IMR-90 (cell line): ENCODE measurements around the gene PRSS22. TPM values are rescaled to one million over a fixed set of nuclear protein-coding genes. Genes with fewer than 3 reads are reported as not detected.

Experiments
- ATAC-seq: fragments of 200-7000 bp; cut with Tn5 transposase; 2 replicates; pipeline ENCODE4 v1.9.1; 2020; ENCODE audit warnings: low read depth, mild to moderate bottlenecking, moderate library complexity
- BruUV-seq: library from RNA; stranded (reverse); fragments of 400-500 nt; replicated peaks from 2 replicates; lab custom pipeline; 2021; lab: Mats Ljungman, UMichigan
- CTCF ChIA-PET: fragments of 300-600 bp; formaldehyde crosslinking; extraction: SDS; loops from one replicate; lab custom pipeline; 2021; ENCODE audit warnings: antibody characterized with exemption; lab: Yijun Ruan, JAX
- POLR2A ChIA-PET: fragments of 300-600 bp; sonication (Branson Sonifier 250); formaldehyde crosslinking; loops from one replicate; lab custom pipeline; 2022; ENCODE audit warnings: antibody characterized with exemption; ENCODE audit not compliant: unreplicated experiment; lab: Charles Lee
- DNase-seq: peaks from one replicate; pipeline ENCODE4 v3.0.0; 2013
- H2AFZ ChIP-seq: replicated peaks from 2 replicates; pipeline ENCODE3; 2013; ENCODE audit warnings: low read length, mild to moderate bottlenecking; ENCODE audit not compliant: poor library complexity
- H2AK5ac ChIP-seq: 2 replicates; pipeline ENCODE4 v1.6.1; 2013; ENCODE audit warnings: low read depth, low read length, inconsistent platforms
- H2AK9ac ChIP-seq: replicated peaks from 2 replicates; pipeline ENCODE3; 2013; ENCODE audit warnings: mild to moderate bottlenecking, low read depth, low read length, moderate library complexity; ENCODE audit not compliant: poor library complexity
- H2BK120ac ChIP-seq: 2 replicates; pipeline ENCODE4 v1.6.1; 2013; ENCODE audit warnings: low read depth, low read length, inconsistent platforms
- H2BK15ac ChIP-seq: 3 replicates; pipeline ENCODE4 v1.6.1; 2013; ENCODE audit warnings: low read depth, low read length, inconsistent platforms
- H2BK20ac ChIP-seq: 2 replicates; pipeline ENCODE4 v1.6.1; 2013; ENCODE audit warnings: low read depth, mild to moderate bottlenecking, inconsistent platforms, low read length, moderate library complexity
- H2BK5ac ChIP-seq: 2 replicates; pipeline ENCODE4 v1.6.1; 2013; ENCODE audit warnings: mild to moderate bottlenecking, low read depth, low read length, inconsistent platforms; ENCODE audit not compliant: poor library complexity, severe bottlenecking
- H3K14ac ChIP-seq: replicated peaks from 2 replicates; pipeline ENCODE4 v1.6.1; 2013; ENCODE audit warnings: low read depth, low read length, inconsistent platforms
- H3K18ac ChIP-seq: 2 replicates; pipeline ENCODE4 v1.6.1; 2013; ENCODE audit warnings: low read depth, low read length, control low read depth
- H3K23ac ChIP-seq: 2 replicates; pipeline ENCODE4 v1.6.1; 2013; ENCODE audit warnings: low read depth, low read length, inconsistent platforms
- H3K27ac ChIP-seq: 2 replicates; pipeline ENCODE4 v1.5.1; 2013; ENCODE audit warnings: mild to moderate bottlenecking, control low read depth, low read length; ENCODE audit not compliant: insufficient read depth
- H3K27me3 ChIP-seq: 2 replicates; pipeline ENCODE4 v1.6.1; 2013; ENCODE audit warnings: low read length; ENCODE audit not compliant: control insufficient read depth, insufficient read depth
- H3K36me3 ChIP-seq: 2 replicates; pipeline ENCODE4 v1.6.1; 2013; ENCODE audit warnings: low read length, mixed read lengths; ENCODE audit not compliant: control insufficient read depth, insufficient read depth
- H3K4ac ChIP-seq: 2 replicates; pipeline ENCODE4 v1.6.1; 2013; ENCODE audit warnings: low read depth, low read length, inconsistent platforms
- H3K4me1 ChIP-seq: 2 replicates; pipeline ENCODE4 v1.6.1; 2013; ENCODE audit warnings: low read length, mixed read lengths; ENCODE audit not compliant: control insufficient read depth, insufficient read depth
- H3K4me2 ChIP-seq: 2 replicates; pipeline ENCODE4 v1.6.1; 2013; ENCODE audit warnings: low read depth, mild to moderate bottlenecking, control low read depth, low read length, moderate library complexity
- H3K4me3 ChIP-seq: 2 replicates; pipeline ENCODE4 v1.5.1; 2013; ENCODE audit warnings: low read depth, mild to moderate bottlenecking, control low read depth, low read length, moderate library complexity; ENCODE audit not compliant: insufficient read depth
- H3K56ac ChIP-seq: 2 replicates; pipeline ENCODE4 v1.6.1; 2013; ENCODE audit warnings: low read length, inconsistent platforms; ENCODE audit not compliant: insufficient read depth; ENCODE audit errors: extremely low read depth
- H3K79me1 ChIP-seq, 2 experiments: 2 replicates each; pipeline ENCODE4 v1.6.1; 2013; ENCODE audit warnings: low read length in 2 of 2, inconsistent platforms in 1 of 2, low read depth in 1 of 2
- H3K9ac ChIP-seq: 2 replicates; pipeline ENCODE4 v1.6.1; 2013; ENCODE audit warnings: low read depth, low read length, control low read depth
- H3K9me1 ChIP-seq: 2 replicates; pipeline ENCODE4 v1.6.1; 2013; ENCODE audit warnings: low read length, inconsistent platforms; ENCODE audit not compliant: insufficient read depth
- H3K9me3 ChIP-seq: 2 replicates; pipeline ENCODE4 v1.6.1; 2013; ENCODE audit warnings: low read length; ENCODE audit not compliant: control insufficient read depth, insufficient read depth
- H4K20me1 ChIP-seq: 2 replicates; pipeline ENCODE4 v1.6.1; 2013; ENCODE audit warnings: low read length, inconsistent platforms; ENCODE audit not compliant: insufficient read depth
- H4K5ac ChIP-seq: 2 replicates; pipeline ENCODE4 v1.6.1; 2013; ENCODE audit warnings: mild to moderate bottlenecking, low read depth, low read length, control low read depth
- H4K8ac ChIP-seq, 2 experiments: 2 replicates each; pipeline ENCODE4 v1.6.1; 2013; ENCODE audit warnings: low read depth in 2 of 2, low read length in 2 of 2, control low read depth in 1 of 2, inconsistent platforms in 1 of 2
- H4K91ac ChIP-seq: 2 replicates; pipeline ENCODE4 v1.6.1; 2013; ENCODE audit warnings: low read depth, low read length, inconsistent platforms; ENCODE audit not compliant: insufficient read depth
- BHLHE40 ChIP-seq: fragments of 150-350 bp; IDR thresholded peaks from 2 replicates; pipeline ENCODE4 v1.6.1; 2016; ENCODE audit warnings: mild to moderate bottlenecking, low read depth, low read length
- CEBPB ChIP-seq: IDR thresholded peaks from 2 replicates; pipeline ENCODE4 v1.6.1; 2012; ENCODE audit warnings: low read depth, low read length, improper control_type of control experiment
- CHD1 ChIP-seq: IDR thresholded peaks from 2 replicates; pipeline ENCODE4 v1.6.1; 2012; ENCODE audit warnings: low read depth, low read length, improper control_type of control experiment
- CTCF ChIP-seq: conservative IDR thresholded peaks from 2 replicates; pipeline ENCODE4 v1.5.1; 2012; ENCODE audit warnings: mild to moderate bottlenecking, low read depth, low read length, improper control_type of control experiment
- FOS ChIP-seq: fragments of 150-350 bp; IDR thresholded peaks from 2 replicates; pipeline ENCODE4 v1.6.1; 2016; ENCODE audit warnings: low read depth, low read length
- MAFK ChIP-seq: IDR thresholded peaks from 2 replicates; pipeline ENCODE4 v1.6.1; 2012; ENCODE audit warnings: low read depth, low read length, improper control_type of control experiment
- MAZ ChIP-seq: IDR thresholded peaks from 2 replicates; pipeline ENCODE4 v1.6.1; 2012; ENCODE audit warnings: low read depth, mild to moderate bottlenecking, low read length, improper control_type of control experiment, moderate library complexity, borderline replicate concordance
- MXI1 ChIP-seq: IDR thresholded peaks from 2 replicates; pipeline ENCODE4 v1.6.1; 2012; ENCODE audit warnings: low read depth, mild to moderate bottlenecking, low read length, moderate library complexity, borderline replicate concordance
- NFE2L2 ChIP-seq: fragments of 150-350 bp; IDR thresholded peaks from 2 replicates; pipeline ENCODE4 v1.6.1; 2016; ENCODE audit warnings: low read depth, mild to moderate bottlenecking, low read length
- POLR2A ChIP-seq: IDR thresholded peaks from 2 replicates; pipeline ENCODE4 v1.6.1; 2012; ENCODE audit warnings: mild to moderate bottlenecking, low read depth, low read length
- RAD21 ChIP-seq: IDR thresholded peaks from 2 replicates; pipeline ENCODE4 v1.6.1; 2012; ENCODE audit warnings: low read length, improper control_type of control experiment
- RCOR1 ChIP-seq: IDR thresholded peaks from 2 replicates; pipeline ENCODE4 v1.6.1; 2012; ENCODE audit warnings: mild to moderate bottlenecking, low read length, improper control_type of control experiment; ENCODE audit not compliant: insufficient replicate concordance
- RFX5 ChIP-seq: IDR thresholded peaks from 2 replicates; pipeline ENCODE4 v1.8.0; 2012; ENCODE audit warnings: low read depth, mild to moderate bottlenecking, low read length, moderate library complexity
- SMC3 ChIP-seq: fragments of 150-350 bp; IDR thresholded peaks from 2 replicates; pipeline ENCODE4 v1.6.1; 2016; ENCODE audit warnings: low read depth, mild to moderate bottlenecking, antibody characterized with exemption, low read length, moderate library complexity
- USF2 ChIP-seq: fragments of 150-350 bp; IDR thresholded peaks from 2 replicates; pipeline ENCODE4 v1.6.1; 2017; ENCODE audit warnings: mild to moderate bottlenecking, antibody characterized with exemption, low read length, low read depth
- WGBS, 2 experiments: methylation state at CpG; one replicate each; pipeline versions ENCODE4 v1.1.5 to v1.1.7; 2013; ENCODE audit warnings: missing lambda C conversion rate in 2 of 2; ENCODE audit not compliant: insufficient read length in 1 of 2; ENCODE audit errors: extremely low coverage in 2 of 2; 5-methylcytosine and 5-hydroxymethylcytosine counted together
- dilution Hi-C: fragments of 300-500 bp; cut with HindIII; formaldehyde crosslinking; loops from one replicate; pipeline ENCODE4 v1.14.3; 2018; ENCODE audit warnings: low sequenced_read_pairs; ENCODE audit not compliant: unreplicated experiment
- in situ Hi-C: fragments of 300-500 bp; cut with MboI; formaldehyde crosslinking; loops from 3 replicates; pipeline ENCODE4 v1.14.3; 2019; ENCODE audit warnings: low sequenced_read_pairs, inconsistent platforms, mixed read lengths
- intact Hi-C: fragments of 100-400 bp; cut with micrococcal nuclease; formaldehyde crosslinking; loops from 2 replicates; pipeline ENCODE4 v1.10.0; 2022
- polyA plus RNA-seq, 3 experiments: library from polyadenylated mRNA; depleted of rRNA; stranded (reverse); fragments of >200 nt; gene quantifications; 2 replicates each; pipeline ENCODE4 v1.2.3, GENCODE V29; 2012; ENCODE audit warnings: low replicate concordance in 1 of 3
- total RNA-seq: library from RNA; depleted of rRNA; stranded (reverse); fragments of >200 nt; gene quantifications from 2 replicates; pipeline ENCODE4 v1.2.3, GENCODE V29; 2012

Gene PRSS22
- total and polyA plus RNA-seq, 2 of the 4 experiments (the other 2 are of a cell fraction), result not detected

- H2BK120ac ChIP-seq, result no peak overlapping the region
- no peak overlapping the region for H2BK15ac ChIP-seq
- no peaks in the 10 kb centered on the region for H3K79me1 ChIP-seq
- dilution Hi-C loops, result no loop called here
- no peak overlapping the region for H2BK20ac ChIP-seq
- TF ChIP-seq CEBPB (no peak), RFX5 (no peak), NFE2L2 (no peak), CTCF (no peak), SMC3 (no peak), MAZ (no peak), MXI1 (no peak), RCOR1 (no peak), RAD21 (no peak), CHD1 (no peak), MAFK (no peak), USF2 (no peak), FOS (no peak), BHLHE40 (no peak), POLR2A (no peak)
- H3K9ac ChIP-seq, result no peak overlapping the region
- H3K4me1 ChIP-seq, result no peaks in the 10 kb centered on the region
- H3K4ac ChIP-seq, result no peak overlapping the region
- H4K91ac ChIP-seq, result no peak overlapping the region
- DNase-seq (no peak), ATAC-seq (no peak)
- H3K9me1 ChIP-seq, result no peaks in the 10 kb centered on the region
- no peak overlapping the region for H2AK5ac ChIP-seq
- in situ Hi-C loops, result no loop called here
- 65% methylated on average over 2 of the region's 7 CpGs; no CpG with 5 or more reads in 1 of the 2 experiments for WGBS, 2 experiments
- H4K5ac ChIP-seq, result no peak overlapping the region
- intact Hi-C loops, result no loop called here
- H3K4me3 ChIP-seq, result no peak overlapping the region
- ChIA-PET POLR2A (no interaction called here), CTCF (no interaction called here)
- H2AFZ ChIP-seq, result no peak overlapping the region
- no peak overlapping the region for H3K4me2 ChIP-seq
- H3K27ac ChIP-seq, result no peak overlapping the region
- H2AK9ac ChIP-seq, result peak overlapping the region; percentile 13
- peaks cover 56% of the 10 kb centered on the region for H3K27me3 ChIP-seq
- no TSS peak for BruUV-seq
- H3K36me3 ChIP-seq, result no peaks in the 10 kb centered on the region
- H4K20me1 ChIP-seq, result no peaks in the 10 kb centered on the region
- no peak overlapping the region for H2BK5ac ChIP-seq
- H4K8ac ChIP-seq, result no peak overlapping the region
- H3K14ac ChIP-seq, result no peak overlapping the region
- H3K9me3 ChIP-seq, result peaks cover 22% of the 10 kb centered on the region
- H3K18ac ChIP-seq, result no peak overlapping the region
- no peak overlapping the region for H3K56ac ChIP-seq
- no peak overlapping the region for H3K23ac ChIP-seq
Observed at GRCh38 chr16:2808181-2808580, 49.8 kb downstream of the PRSS22 start.
